Caco-2 (cell line): ENCODE measurements around the gene STIM2. TPM values are rescaled to one million over a fixed set of nuclear protein-coding genes. Genes with fewer than 3 reads are reported as not detected.

Experiments
- BruUV-seq: library from RNA; stranded (reverse); fragments of 400-500 nt; replicated peaks from 2 replicates; lab custom pipeline; 2021; lab: Mats Ljungman, UMichigan
- CTCF ChIA-PET: fragments of 300-600 bp; sonication (Branson Sonifier 250); formaldehyde crosslinking; loops from one replicate; lab custom pipeline; 2022; ENCODE audit warnings: antibody characterized with exemption; lab: Charles Lee
- POLR2A ChIA-PET: fragments of 300-600 bp; sonication (Branson Sonifier 250); formaldehyde crosslinking; loops from one replicate; lab custom pipeline; 2022; ENCODE audit warnings: antibody characterized with exemption; lab: Charles Lee
- DNase-seq, 2 experiments: peaks; one replicate each; pipeline versions ENCODE4 v3.0.0 to v3.0.0-alpha.2; 2020 to 2022
- H3K27me3 ChIP-seq: replicated peaks from 2 replicates; pipeline ENCODE4 v1.6.0; 2011; ENCODE audit warnings: low read length; ENCODE audit not compliant: control insufficient read depth, insufficient read depth
- H3K36me3 ChIP-seq: 2 replicates; pipeline ENCODE4 v1.5.1; 2011; ENCODE audit warnings: low read length; ENCODE audit not compliant: control insufficient read depth, insufficient read depth
- H3K4me1 ChIP-seq: fragments of 250-450 bp; sonication (Bioruptor Pico); 2 replicates; pipeline ENCODE4 v1.5.1; 2020; ENCODE audit warnings: mild to moderate bottlenecking
- H3K4me3 ChIP-seq: 2 replicates; pipeline ENCODE4 v1.5.1; 2011; ENCODE audit warnings: low read depth, mild to moderate bottlenecking, control low read depth, low read length
- H3K9me3 ChIP-seq: fragments of 250-450 bp; sonication (Bioruptor Pico); 2 replicates; pipeline ENCODE4 v1.5.1; 2020; ENCODE audit warnings: mild to moderate bottlenecking, moderate library complexity
- H3K27ac Mint-ChIP-seq: one replicate; pipeline ENCODE4 v1.8.0; 2022; ENCODE audit warnings: mixed read lengths; ENCODE audit not compliant: unreplicated experiment
- H3K27me3 Mint-ChIP-seq: one replicate; pipeline ENCODE4 v1.8.0; 2022; ENCODE audit warnings: mixed read lengths; ENCODE audit not compliant: insufficient read depth, unreplicated experiment
- H3K36me3 Mint-ChIP-seq: one replicate; pipeline ENCODE4 v1.8.0; 2022; ENCODE audit warnings: mild to moderate bottlenecking, mixed read lengths; ENCODE audit not compliant: insufficient read depth, unreplicated experiment
- H3K4me1 Mint-ChIP-seq: one replicate; pipeline ENCODE4 v1.8.0; 2022; ENCODE audit warnings: low read depth, mixed read lengths; ENCODE audit not compliant: unreplicated experiment
- H3K4me3 Mint-ChIP-seq: one replicate; pipeline ENCODE4 v1.8.0; 2022; ENCODE audit warnings: mild to moderate bottlenecking, moderate library complexity, mixed read lengths; ENCODE audit not compliant: unreplicated experiment
- H3K9me3 Mint-ChIP-seq: one replicate; pipeline ENCODE4 v1.8.0; 2022; ENCODE audit warnings: mixed read lengths; ENCODE audit not compliant: unreplicated experiment
- CTCF ChIP-seq, 2 experiments: fragments of 200-600 bp in 1 of 2; IDR thresholded peaks; 1 replicate in 1 of 2; 2 replicates in 1 of 2; pipeline versions ENCODE4 v1.5.1 to v1.8.0; 2011 to 2022; ENCODE audit warnings: antibody characterized with exemption in 1 of 2, control low read depth in 1 of 2, inconsistent platforms in 1 of 2, low read depth in 1 of 2, low read length in 1 of 2, mild to moderate bottlenecking in 1 of 2, moderate library complexity in 1 of 2; ENCODE audit not compliant: insufficient read depth in 1 of 2, severe bottlenecking in 1 of 2, unreplicated experiment in 1 of 2
- intact Hi-C: fragments of 100-400 bp; cut with micrococcal nuclease; formaldehyde crosslinking; loops from one replicate; pipeline ENCODE4 v1.10.0; 2022; ENCODE audit not compliant: unreplicated experiment
- total RNA-seq: library from RNA; stranded (reverse); gene quantifications from 2 replicates; pipeline ENCODE4 v1.2.3, GENCODE V29; 2022

STIM2 gene
- total RNA-seq, 1 experiment from 2014 or later: 27.2 TPM

DNA sequence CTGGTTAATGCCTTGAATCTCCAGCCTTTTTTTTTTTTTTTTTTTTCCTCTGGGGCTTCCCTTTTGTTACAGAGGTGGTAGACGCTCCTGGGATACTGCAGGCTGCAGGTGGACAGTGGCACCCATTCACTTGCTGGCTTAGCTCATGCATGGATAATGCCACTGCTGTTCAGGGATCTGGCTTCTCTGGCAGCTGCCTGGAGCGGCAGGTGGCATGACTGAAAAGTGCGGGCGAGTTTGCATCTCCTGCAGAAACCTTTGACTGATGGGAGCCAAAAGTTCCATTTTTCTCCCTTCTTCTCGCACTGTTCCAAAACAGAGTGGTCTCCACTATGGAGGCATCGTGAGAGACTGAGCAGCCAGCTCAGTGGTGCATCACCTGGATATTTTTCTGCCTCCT is 5.9 kb upstream of the STIM2 start:
- Mint-ChIP-seq H3K36me3 (peaks cover 6% of the 10 kb centered on the region), H3K27ac (no peak overlapping the region), H3K27me3 (no peaks in the 10 kb centered on the region), H3K4me1 (peaks cover 6% of the 10 kb centered on the region), H3K9me3 (no peaks in the 10 kb centered on the region), H3K4me3 (no peak overlapping the region)
- no peak for DNase-seq
- ChIA-PET POLR2A (no interaction called here), CTCF (interaction anchor here (0.6 kb wide), 1 partner anchor 405 kb away, joined by 3 read pairs; no protein-coding TSS in a partner anchor)
- intact Hi-C loops: loop anchor here (10.0 kb wide), 1 partner anchor 270 kb away; the partner anchor contains the start of gene TBC1D19
- BruUV-seq: no TSS peak
- peaks cover 8% of the 10 kb centered on the region for H3K4me1 ChIP-seq
- no peaks in the 10 kb centered on the region for H3K27me3 ChIP-seq
- H3K36me3 ChIP-seq: no peaks in the 10 kb centered on the region
- no peak for TF ChIP-seq CTCF (IDR thresholded peaks at IDR 0.05; ENCODE audit: insufficient read depth in 1 of 2, low read depth in 1 of 2, low read length in 1 of 2, severe bottlenecking in 1 of 2, unreplicated experiment in 1 of 2)
- no peaks in the 10 kb centered on the region for H3K9me3 ChIP-seq
- no peak overlapping the region for H3K4me3 ChIP-seq

DNA sequence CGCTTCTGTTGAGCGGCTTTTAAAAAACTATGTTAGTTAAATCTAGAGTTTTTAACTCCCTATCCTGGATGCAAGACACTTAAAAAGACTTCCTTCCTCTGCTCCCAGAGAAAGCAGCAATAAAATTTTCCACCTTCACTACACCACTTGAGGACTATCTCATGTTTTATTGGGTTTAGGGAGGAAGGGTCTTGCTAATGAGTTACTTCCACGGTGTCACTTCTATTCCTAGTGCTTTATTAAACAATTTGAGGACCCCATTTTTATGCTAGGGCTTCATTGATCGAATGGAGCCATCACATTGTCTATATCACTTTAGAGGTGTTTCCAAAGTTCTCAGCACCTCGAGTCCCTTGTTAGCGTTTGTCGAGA is 3.7 kb upstream of the STIM2 start:
- intact Hi-C loops: loop anchor here (1.0 to 10.0 kb wide), 2 partner anchors 33 to 272 kb away; partner anchors contain the start of gene TBC1D19
- Mint-ChIP-seq H3K9me3 (no peaks in the 10 kb centered on the region), H3K36me3 (peaks cover 13% of the 10 kb centered on the region), H3K27ac (peak overlapping the region; percentile 65), H3K27me3 (no peaks in the 10 kb centered on the region), H3K4me1 (peaks cover 6% of the 10 kb centered on the region), H3K4me3 (peak overlapping the region; percentile 80)
- Histone ChIP-seq H3K4me1 (peaks cover 8% of the 10 kb centered on the region), H3K27me3 (no peaks in the 10 kb centered on the region), H3K9me3 (no peaks in the 10 kb centered on the region), H3K36me3 (no peaks in the 10 kb centered on the region), H3K4me3 (peak overlapping the region; percentile 57)
- ChIA-PET POLR2A (no interaction called here), CTCF (no interaction called here)
- TF ChIP-seq CTCF (IDR thresholded peaks at IDR 0.05; ENCODE audit: insufficient read depth in 1 of 2, low read depth in 1 of 2, low read length in 1 of 2, severe bottlenecking in 1 of 2, unreplicated experiment in 1 of 2): no peak
- no peak for DNase-seq
- TSS peak; percentile 65 for BruUV-seq

DNA sequence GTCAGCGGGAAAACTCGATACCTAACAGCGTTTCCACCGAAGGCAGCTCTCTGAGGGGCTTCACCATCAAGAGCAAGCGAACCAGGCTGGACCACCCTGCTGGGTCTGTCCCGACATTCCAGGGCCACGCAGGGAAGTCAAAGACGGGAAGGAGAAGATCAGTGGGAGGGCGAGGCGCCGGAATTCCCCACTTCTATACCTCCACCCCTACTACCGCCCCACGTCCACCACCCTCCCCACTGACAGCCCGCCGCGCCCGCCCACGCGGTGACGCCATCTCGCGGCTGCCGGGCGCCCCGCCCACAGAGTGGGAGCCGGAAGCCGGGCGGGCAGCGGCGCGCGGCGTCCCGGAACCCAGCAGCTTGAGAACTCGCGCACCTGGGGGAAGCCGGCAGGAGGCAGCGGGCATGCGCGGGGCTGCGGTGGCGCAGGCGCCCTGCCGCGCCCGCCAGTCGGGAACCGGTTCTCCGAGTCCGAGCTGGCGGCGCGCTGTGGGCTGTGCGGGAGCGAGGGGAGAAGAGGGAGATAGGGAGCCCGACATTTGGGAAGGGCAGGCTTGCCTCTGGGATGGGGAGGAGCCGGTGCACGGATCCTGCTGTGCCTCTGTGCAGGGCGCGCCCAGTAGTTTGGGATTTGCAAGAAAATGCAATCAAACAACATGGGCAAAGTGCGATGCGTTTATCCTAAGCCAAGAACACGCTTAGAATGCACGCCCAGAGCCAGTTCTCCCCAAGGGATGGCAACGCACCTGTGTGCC is 3.2 kb upstream of the STIM2 start:
- BruUV-seq: no TSS peak
- POLR2A ChIA-PET: no interaction called here
- Histone ChIP-seq H3K9me3 (no peaks in the 10 kb centered on the region), H3K4me3 (peak overlapping the region; percentile 57), H3K27me3 (no peaks in the 10 kb centered on the region), H3K4me1 (peaks cover 9% of the 10 kb centered on the region), H3K36me3 (no peaks in the 10 kb centered on the region)
- peak; percentile 88 to 93 for DNase-seq
- CTCF ChIA-PET: no interaction called here
- H3K4me1 Mint-ChIP-seq: peaks cover 8% of the 10 kb centered on the region
- peak overlapping the region; percentile 65 for H3K27ac Mint-ChIP-seq
- peak overlapping the region; percentile 80 for H3K4me3 Mint-ChIP-seq
- no peaks in the 10 kb centered on the region for H3K9me3 Mint-ChIP-seq
- H3K27me3 Mint-ChIP-seq: no peaks in the 10 kb centered on the region
- H3K36me3 Mint-ChIP-seq: peaks cover 13% of the 10 kb centered on the region
- TF ChIP-seq CTCF (IDR thresholded peaks at IDR 0.05; ENCODE audit: insufficient read depth in 1 of 2, low read depth in 1 of 2, low read length in 1 of 2, severe bottlenecking in 1 of 2, unreplicated experiment in 1 of 2): no peak
- intact Hi-C loops: loop anchor here (1.0 to 10.0 kb wide), 2 partner anchors 33 to 273 kb away; partner anchors contain the start of gene TBC1D19
